H9 (cell line): ENCODE measurements around the gene RINT1. TPM values are rescaled to one million over a fixed set of nuclear protein-coding genes. Genes with fewer than 3 reads are reported as not detected.
A peak's percentile ranks its signal among the peaks of the same experiment; 100 is the strongest.
"Not testable (repeated sequence)": the region's sequence is repeated elsewhere in the genome, so short reads cannot be mapped to it uniquely, and the experiment has no call there.

Experiments
- DNase-seq: peaks from one replicate; pipeline ENCODE4 v3.0.0-alpha.2; 2017
- H2AFZ ChIP-seq: one replicate; pipeline ENCODE4 v1.6.1; 2013; ENCODE audit warnings: mild to moderate bottlenecking, low read length, control low read depth, moderate library complexity
- H2AK5ac ChIP-seq: 2 replicates; pipeline ENCODE4 v1.6.1; 2013; ENCODE audit warnings: low read length, control low read depth, mixed read lengths; ENCODE audit not compliant: insufficient read length
- H2BK120ac ChIP-seq: one replicate; pipeline ENCODE4 v1.6.1; 2013; ENCODE audit warnings: low read depth, mild to moderate bottlenecking, low read length, control low read depth, inconsistent platforms; ENCODE audit not compliant: poor library complexity, severe bottlenecking
- H2BK12ac ChIP-seq: 2 replicates; pipeline ENCODE4 v1.6.1; 2013; ENCODE audit warnings: low read length, control low read depth, mixed read lengths, low read depth; ENCODE audit not compliant: insufficient read length
- H2BK15ac ChIP-seq: 2 replicates; pipeline ENCODE4 v1.6.1; 2013; ENCODE audit warnings: low read depth, low read length, control low read depth
- H2BK20ac ChIP-seq: one replicate; pipeline ENCODE4 v1.6.1; 2013; ENCODE audit warnings: low read depth, mild to moderate bottlenecking, low read length, control low read depth, inconsistent platforms; ENCODE audit not compliant: poor library complexity, severe bottlenecking
- H2BK5ac ChIP-seq: 2 replicates; pipeline ENCODE4 v1.6.1; 2013; ENCODE audit warnings: low read length, control low read depth, mixed read lengths; ENCODE audit not compliant: insufficient read length
- H3K14ac ChIP-seq: 2 replicates; pipeline ENCODE4 v1.6.1; 2013; ENCODE audit warnings: low read length, control low read depth; ENCODE audit not compliant: insufficient read depth
- H3K18ac ChIP-seq: 2 replicates; pipeline ENCODE4 v1.6.1; 2013; ENCODE audit warnings: low read depth, mild to moderate bottlenecking, mixed read lengths, low read length, control low read depth; ENCODE audit not compliant: insufficient read length
- H3K23ac ChIP-seq: 2 replicates; pipeline ENCODE4 v1.6.1; 2013; ENCODE audit warnings: low read length, control low read depth, mixed read lengths, low read depth; ENCODE audit not compliant: insufficient read length
- H3K23me2 ChIP-seq: 2 replicates; pipeline ENCODE4 v1.6.1; 2013; ENCODE audit warnings: low read depth, mild to moderate bottlenecking, mixed read lengths, low read length, control low read depth; ENCODE audit not compliant: insufficient read length, poor library complexity, severe bottlenecking
- H3K27ac ChIP-seq: 2 replicates; pipeline ENCODE4 v1.5.1; 2013; ENCODE audit warnings: low read length, control low read depth, mixed read lengths, low read depth; ENCODE audit not compliant: insufficient read length
- H3K27me3 ChIP-seq: 2 replicates; pipeline ENCODE4 v1.6.1; 2013; ENCODE audit warnings: low read length, control low read depth, inconsistent platforms; ENCODE audit not compliant: insufficient read depth
- H3K4ac ChIP-seq: 2 replicates; pipeline ENCODE4 v1.6.1; 2013; ENCODE audit warnings: low read depth, mild to moderate bottlenecking, control low read depth, inconsistent platforms, low read length, moderate library complexity
- H3K4me1 ChIP-seq: 2 replicates; pipeline ENCODE4 v1.6.1; 2013; ENCODE audit warnings: low read length, control low read depth, inconsistent platforms; ENCODE audit not compliant: insufficient read depth
- H3K4me2 ChIP-seq: 2 replicates; pipeline ENCODE4 v1.6.1; 2013; ENCODE audit warnings: low read length, control low read depth, mixed read lengths; ENCODE audit not compliant: insufficient read length, insufficient read depth
- H3K56ac ChIP-seq: 2 replicates; pipeline ENCODE4 v1.6.1; 2013; ENCODE audit warnings: low read depth, mild to moderate bottlenecking, mixed read lengths, low read length, control low read depth; ENCODE audit not compliant: insufficient read length
- H3K79me1 ChIP-seq: 2 replicates; pipeline ENCODE4 v1.6.1; 2013; ENCODE audit warnings: low read depth, mild to moderate bottlenecking, moderate library complexity, low read length, control low read depth, inconsistent platforms; ENCODE audit not compliant: insufficient read depth, poor library complexity, severe bottlenecking
- H3K79me2 ChIP-seq: 2 replicates; pipeline ENCODE4 v1.6.1; 2013; ENCODE audit warnings: low read length, control low read depth, inconsistent platforms; ENCODE audit not compliant: insufficient read depth
- H3K9ac ChIP-seq: 2 replicates; pipeline ENCODE4 v1.6.1; 2013; ENCODE audit warnings: low read length, control low read depth, mixed read lengths; ENCODE audit not compliant: insufficient read length; ENCODE audit errors: extremely low read depth
- H3K9me3 ChIP-seq: one replicate; pipeline ENCODE4 v1.6.1; 2013; ENCODE audit warnings: low read depth, low read length, inconsistent platforms; ENCODE audit not compliant: control insufficient read depth
- H3T11ph ChIP-seq: one replicate; pipeline ENCODE4 v1.6.1; 2013; ENCODE audit warnings: mild to moderate bottlenecking, low read length, control low read depth, inconsistent platforms
- H4K20me1 ChIP-seq: one replicate; pipeline ENCODE4 v1.6.1; 2013; ENCODE audit not compliant: control insufficient read depth, insufficient read length, insufficient read depth
- H4K5ac ChIP-seq: 2 replicates; pipeline ENCODE4 v1.6.1; 2013; ENCODE audit warnings: low read depth, mild to moderate bottlenecking, mixed read lengths, low read length, control low read depth; ENCODE audit not compliant: insufficient read length
- H4K8ac ChIP-seq: replicated peaks from 2 replicates; pipeline ENCODE4 v1.6.1; 2013; ENCODE audit warnings: low read length, control low read depth, mixed read lengths, low read depth; ENCODE audit not compliant: insufficient read length
- H4K91ac ChIP-seq: 2 replicates; pipeline ENCODE4 v1.6.1; 2013; ENCODE audit warnings: low read depth, mild to moderate bottlenecking, moderate library complexity, mixed read lengths, low read length, control low read depth; ENCODE audit not compliant: insufficient read length
- H3K27ac Mint-ChIP-seq, 3 experiments: 2 replicates in 2 of 3; 3 replicates in 1 of 3; pipeline ENCODE4 v1.8.0; 2020 to 2021; ENCODE audit warnings: mixed read lengths in 3 of 3, mild to moderate bottlenecking in 1 of 3, moderate library complexity in 1 of 3
- H3K27me3 Mint-ChIP-seq: 2 replicates; pipeline ENCODE4 v1.8.0; 2021; ENCODE audit warnings: low read depth, mild to moderate bottlenecking, moderate library complexity, mixed read lengths
- H3K36me3 Mint-ChIP-seq, 3 experiments: 2 replicates in 2 of 3; 3 replicates in 1 of 3; pipeline ENCODE4 v1.8.0; 2020 to 2021; ENCODE audit warnings: low read depth in 3 of 3, mixed read lengths in 3 of 3; ENCODE audit not compliant: insufficient read depth in 1 of 3
- H3K4me1 Mint-ChIP-seq, 2 experiments: 2 replicates each; pipeline ENCODE4 v1.8.0; 2020; ENCODE audit warnings: mixed read lengths in 2 of 2
- H3K4me3 Mint-ChIP-seq, 2 experiments: 2 replicates in 1 of 2; 3 replicates in 1 of 2; pipeline ENCODE4 v1.8.0; 2020 to 2021; ENCODE audit warnings: mild to moderate bottlenecking in 2 of 2, mixed read lengths in 2 of 2, moderate library complexity in 1 of 2
- H3K9me3 Mint-ChIP-seq, 2 experiments: 2 replicates in 1 of 2; 3 replicates in 1 of 2; pipeline ENCODE4 v1.8.0; 2020; ENCODE audit warnings: mild to moderate bottlenecking in 2 of 2, mixed read lengths in 2 of 2, moderate library complexity in 1 of 2
- CTCF ChIP-seq: fragments of 200-600 bp; sonication (generic); conservative IDR thresholded peaks from 3 replicates; pipeline ENCODE4 v1.8.0; 2021; ENCODE audit warnings: antibody characterized with exemption, mild to moderate bottlenecking
- WGBS: extraction: QIAGEN DNeasy Blood & Tissue Kit; methylation state at CpG from one replicate; pipeline ENCODE4 v1.1.7; 2013; ENCODE audit warnings: missing lambda C conversion rate, low lambda C conversion rate, mixed read lengths; ENCODE audit not compliant: insufficient read length; ENCODE audit errors: extremely low coverage; 5-methylcytosine and 5-hydroxymethylcytosine counted together
- total RNA-seq: library from RNA; stranded (reverse); gene quantifications from 2 replicates; pipeline ENCODE4 v1.2.1, GENCODE V29; 2021

RINT1 gene
- total RNA-seq, 1 experiment from 2014 or later = 21.5 TPM

- H4K91ac ChIP-seq = no peak within 1 kb of the TSS
- peak within 1 kb of the TSS; percentile 78 for H3K4me2 ChIP-seq
- H3K9me3 ChIP-seq = no peaks in the 10 kb centered on the region
- no peak within 1 kb of the TSS for H2AK5ac ChIP-seq
- DNase-seq = peak; percentile 93
- H2BK20ac ChIP-seq = no peak within 1 kb of the TSS
- peak within 1 kb of the TSS; percentile 98 to 99 for H3K4me3 Mint-ChIP-seq
- peaks cover 14 to 21% (median 21%) of the 10 kb centered on the region in 3 experiments; a peak in 6 of 7 replicates for H3K36me3 Mint-ChIP-seq
- no peak within 1 kb of the TSS for H2BK5ac ChIP-seq
- H3K27me3 ChIP-seq = no peaks in the 10 kb centered on the region
- peaks cover 11 to 14% of the 10 kb centered on the region in 2 experiments for H3K4me1 Mint-ChIP-seq
- no peak within 1 kb of the TSS for H4K5ac ChIP-seq
- no peak within 1 kb of the TSS for H2BK120ac ChIP-seq
- no CpG with 5 or more reads among the region's 96 CpGs for WGBS
- no peak within 1 kb of the TSS for H2BK12ac ChIP-seq
- no peak within 1 kb of the TSS for H3K27ac ChIP-seq
- H2AFZ ChIP-seq = peak within 1 kb of the TSS; percentile 95
- no peak within 1 kb of the TSS for H3K23ac ChIP-seq
- no peaks in the 10 kb centered on the region for H3K79me1 ChIP-seq
- no peaks in the 10 kb centered on the region for H4K20me1 ChIP-seq
- peaks cover 5% of the 10 kb centered on the region in 2 experiments; a peak in 2 of 5 replicates for H3K9me3 Mint-ChIP-seq
- no peak within 1 kb of the TSS for H3T11ph ChIP-seq
- peak within 1 kb of the TSS; percentile 95 to 99 (median 97) for H3K27ac Mint-ChIP-seq
- peaks cover 8% of the 10 kb centered on the region for H3K23me2 ChIP-seq
- H3K79me2 ChIP-seq = peaks cover 19% of the 10 kb centered on the region; the same call in 1 of the 2 replicates
- peak within 1 kb of the TSS; percentile 96 for H3K18ac ChIP-seq
- H4K8ac ChIP-seq = no peak within 1 kb of the TSS
- peak within 1 kb of the TSS; percentile 92 for H3K9ac ChIP-seq
- H3K56ac ChIP-seq = no peak within 1 kb of the TSS
- no peak within 1 kb of the TSS for H3K4ac ChIP-seq
- H3K27me3 Mint-ChIP-seq = peaks cover 7% of the 10 kb centered on the region
- no peak within 1 kb of the TSS; the same call in 1 of the 2 replicates for H2BK15ac ChIP-seq
- H3K4me1 ChIP-seq = no peaks in the 10 kb centered on the region; the same call in 1 of the 2 replicates
- TF ChIP-seq CTCF = no peak
- H3K14ac ChIP-seq = peak within 1 kb of the TSS; percentile 94
These were observed 10.1 kb upstream of the RINT1 start, which contains the start of gene PUS7 for GRCh38 chr7:105521717-105522463. TSS of gene PUS7 (minus strand) at chr7:105522271. CDS start at chr7:105508512, 13,759 bp downstream.

- H3K27ac Mint-ChIP-seq, H2AK5ac ChIP-seq, H3T11ph ChIP-seq, H3K4me1 ChIP-seq, H3K18ac ChIP-seq, H3K4me2 ChIP-seq, H4K8ac ChIP-seq, H3K4me3 Mint-ChIP-seq, H3K4ac ChIP-seq, DNase-seq, H3K27ac ChIP-seq, H2BK12ac ChIP-seq, H3K36me3 Mint-ChIP-seq, H3K79me1 ChIP-seq, H2BK120ac ChIP-seq, H2BK5ac ChIP-seq, H4K5ac ChIP-seq, H2BK15ac ChIP-seq, H3K27me3 ChIP-seq, H3K14ac ChIP-seq, H3K56ac ChIP-seq, H4K91ac ChIP-seq, H2BK20ac ChIP-seq, H3K9ac ChIP-seq, H4K20me1 ChIP-seq, H2AFZ ChIP-seq, H3K27me3 Mint-ChIP-seq, H3K4me1 Mint-ChIP-seq, H3K9me3 ChIP-seq, H3K23me2 ChIP-seq, H3K23ac ChIP-seq, H3K9me3 Mint-ChIP-seq: not testable (repeated sequence)
- no CpG with 5 or more reads among the region's 11 CpGs for WGBS
- peaks cover 12% of the 10 kb centered on the region; the same call in 1 of the 2 replicates for H3K79me2 ChIP-seq
These were observed 7.6 kb upstream of the RINT1 start for GRCh38 chr7:105524423-105524822.
